ENCODE results near the gene MUC6.

MUC6 gene

DNA sequence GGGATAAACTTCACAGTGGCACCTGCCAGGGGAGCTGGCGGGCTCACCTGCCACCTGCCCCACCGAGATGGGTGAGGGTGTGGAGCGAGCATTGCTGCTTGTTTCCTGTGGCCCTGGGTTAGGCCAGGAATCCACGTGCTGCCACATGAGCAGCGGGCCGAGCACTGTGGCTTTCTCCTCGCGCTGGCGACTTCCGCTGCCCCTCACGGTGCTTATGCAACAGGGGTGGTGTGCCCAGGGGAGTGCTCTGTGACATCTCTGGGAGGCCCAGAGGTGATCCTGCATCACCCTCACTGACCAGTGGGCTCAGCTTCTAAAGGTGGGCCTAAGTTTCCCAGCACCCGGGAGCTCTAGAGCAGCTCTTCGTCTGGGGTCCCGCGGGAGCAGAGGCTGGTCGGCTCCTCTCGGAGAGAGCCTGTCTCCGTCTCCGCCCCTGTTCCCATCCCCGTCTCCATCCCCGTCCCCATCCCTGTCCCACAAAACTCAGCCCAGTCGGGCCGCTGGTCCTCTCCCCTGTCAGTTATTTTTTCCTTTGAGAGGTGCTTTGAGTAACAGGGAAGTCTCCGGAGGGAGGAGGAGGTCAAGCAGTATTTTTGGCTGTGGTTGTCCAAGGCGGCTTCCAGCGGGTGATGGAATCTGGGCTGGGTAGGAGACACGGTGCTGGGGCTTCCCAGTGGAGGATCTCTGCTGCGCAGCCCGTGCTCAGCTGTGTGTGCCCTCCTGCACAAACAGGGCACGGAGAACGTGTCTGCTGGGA is 68.3 kb downstream of the MUC6 start:
- DNase-seq (ENCODE audit: low read depth): no peak

GRCh38 chr11:965206-965775 is 71.2 kb downstream of the MUC6 start:
- DNase-seq (ENCODE audit: low read depth): no peak

GRCh38 chr11:963852-964251 is 72.7 kb downstream of the MUC6 start:
- no peak for DNase-seq (ENCODE audit: low read depth)

Measured in amniotic epithelial cell (primary cell).